GOT3 (cell line): ENCODE measurements around the gene NSG2.
"Not testable (repeated sequence)": the region's sequence is repeated elsewhere in the genome, so short reads cannot be mapped to it uniquely, and the experiment has no call there.

Experiments used
- DNase-seq: peaks from one replicate; lab custom pipeline; 2025; ENCODE audit warnings: mixed read lengths; lab: John Stamatoyannopoulos, UW

The NSG2 gene

GRCh38 chr5:174101195-174101730, 55.8 kb downstream of the NSG2 start:
- no peak for DNase-seq

GRCh38 chr5:174102574-174102973, 57.1 kb downstream of the NSG2 start:
- DNase-seq = not testable (repeated sequence)

GRCh38 chr5:174106997-174107655, 61.6 kb downstream of the NSG2 start:
- DNase-seq = no peak

- DNase-seq = no peak
Observed at GRCh38 chr5:174108745-174109144, 63.2 kb downstream of the NSG2 start.

- DNase-seq = no peak
Observed at GRCh38 chr5:174109698-174110260, 64.3 kb downstream of the NSG2 start.

- DNase-seq = no peak
Observed at GRCh38 chr5:174110310-174110709, 64.8 kb downstream of the NSG2 start.

- DNase-seq = no peak
Observed at GRCh38 chr5:174111287-174111973, 65.9 kb downstream of the NSG2 start.

- DNase-seq = no peak
Observed at GRCh38 chr5:174115226-174115625, 69.7 kb downstream of the NSG2 start.

- DNase-seq = no peak
Observed at GRCh38 chr5:174118823-174119467, 73.4 kb downstream of the NSG2 start.

- no peak for DNase-seq
Observed at GRCh38 chr5:174119468-174119881, 74.0 kb downstream of the NSG2 start.

- no peak for DNase-seq
Observed at GRCh38 chr5:174120401-174121005, 75.0 kb downstream of the NSG2 start.

- no peak for DNase-seq
Observed at GRCh38 chr5:174134545-174134944, 89.0 kb downstream of the NSG2 start.

- DNase-seq = no peak
Observed at GRCh38 chr5:174139623-174140022, 94.1 kb downstream of the NSG2 start.

GRCh38 chr5:174140452-174141020, 95.0 kb downstream of the NSG2 start:
- DNase-seq = no peak

- DNase-seq = no peak
Observed at GRCh38 chr5:174141398-174141797, 95.9 kb downstream of the NSG2 start.

GRCh38 chr5:174145091-174145490, 99.6 kb downstream of the NSG2 start:
- no peak for DNase-seq

GRCh38 chr5:174145821-174146220, 100.3 kb downstream of the NSG2 start:
- DNase-seq = no peak

- no peak for DNase-seq
Observed at GRCh38 chr5:174146556-174146955, 101.0 kb downstream of the NSG2 start.

GRCh38 chr5:174147012-174147411, 101.5 kb downstream of the NSG2 start:
- not testable (repeated sequence) for DNase-seq

GRCh38 chr5:174147551-174147950, 102.0 kb downstream of the NSG2 start:
- DNase-seq = no peak

GRCh38 chr5:174148721-174149120, 103.2 kb downstream of the NSG2 start:
- no peak for DNase-seq

- DNase-seq = no peak
Observed at GRCh38 chr5:174149426-174149825, 103.9 kb downstream of the NSG2 start.
